Esophagus squamous epithelium (tissue), 4 donors: ENCODE results near the gene VPS35L.

ENCODE experiments used
- POLR2A ChIP-seq, 4 donors: fragments of 450-650 bp; IDR thresholded peaks; one replicate each; pipeline ENCODE4 v1.6.1; 2017; ENCODE audit warnings: antibody characterized with exemption in 4 of 4, mild to moderate bottlenecking in 4 of 4, moderate library complexity in 3 of 4
- TF ChIP-seq, protein P1 (sequence below), 6 experiments: fragments of 450-650 bp in 4 of 6; fragments of 200-600 bp in 2 of 6; sonication (generic) in 2 of 6; IDR thresholded peaks; one replicate each; pipeline ENCODE4 v1.5.1; 2016 to 2019; ENCODE audit warnings: antibody characterized with exemption in 6 of 6, mild to moderate bottlenecking in 4 of 6, moderate library complexity in 4 of 6

GRCh38 chr16:19743816-19744159 is 188.3 kb downstream of the VPS35L start:
- TF ChIP-seq, protein P1, sequence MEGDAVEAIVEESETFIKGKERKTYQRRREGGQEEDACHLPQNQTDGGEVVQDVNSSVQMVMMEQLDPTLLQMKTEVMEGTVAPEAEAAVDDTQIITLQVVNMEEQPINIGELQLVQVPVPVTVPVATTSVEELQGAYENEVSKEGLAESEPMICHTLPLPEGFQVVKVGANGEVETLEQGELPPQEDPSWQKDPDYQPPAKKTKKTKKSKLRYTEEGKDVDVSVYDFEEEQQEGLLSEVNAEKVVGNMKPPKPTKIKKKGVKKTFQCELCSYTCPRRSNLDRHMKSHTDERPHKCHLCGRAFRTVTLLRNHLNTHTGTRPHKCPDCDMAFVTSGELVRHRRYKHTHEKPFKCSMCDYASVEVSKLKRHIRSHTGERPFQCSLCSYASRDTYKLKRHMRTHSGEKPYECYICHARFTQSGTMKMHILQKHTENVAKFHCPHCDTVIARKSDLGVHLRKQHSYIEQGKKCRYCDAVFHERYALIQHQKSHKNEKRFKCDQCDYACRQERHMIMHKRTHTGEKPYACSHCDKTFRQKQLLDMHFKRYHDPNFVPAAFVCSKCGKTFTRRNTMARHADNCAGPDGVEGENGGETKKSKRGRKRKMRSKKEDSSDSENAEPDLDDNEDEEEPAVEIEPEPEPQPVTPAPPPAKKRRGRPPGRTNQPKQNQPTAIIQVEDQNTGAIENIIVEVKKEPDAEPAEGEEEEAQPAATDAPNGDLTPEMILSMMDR (IDR thresholded peaks at IDR 0.05): no peak
- TF ChIP-seq POLR2A (IDR thresholded peaks at IDR 0.05): no peak
